GM12892 (cell line): ENCODE data around the gene MAML3.

ENCODE experiments used
- POLR2A ChIP-seq: IDR thresholded peaks from 2 replicates; pipeline ENCODE4 v1.6.1; 2011; ENCODE audit warnings: low read depth, low read length, control low read depth
- POLR2AphosphoS5 ChIP-seq: IDR thresholded peaks from 2 replicates; pipeline ENCODE4 v1.6.1; 2011; ENCODE audit warnings: low read depth, low read length, control low read depth
- TAF1 ChIP-seq: IDR thresholded peaks from 2 replicates; pipeline ENCODE4 v1.6.1; 2011; ENCODE audit warnings: low read depth, mild to moderate bottlenecking, control low read depth, low read length, borderline replicate concordance

- TF ChIP-seq POLR2A (no peak), POLR2AphosphoS5 (no peak), TAF1 (no peak)
Measured at GRCh38 chr4:139810710-139811109, 343.3 kb downstream of the MAML3 start.
